CD4-positive, alpha-beta T cell treated with Interleukin-15 for 4 hours (primary cell): ENCODE measurements around the gene GATAD2B.

Experiments
- DNase-seq: peaks from one replicate; pipeline ENCODE4 v3.0.0-alpha.2; 2020; ENCODE audit warnings: low spot score

Gene GATAD2B

GRCh38 chr1:153922972-153923925 lies at the start of gene GATAD2B:
Gene GATAD2B (minus strand): TSS chr1:153922972. CDS start chr1:153828347, 94,625 bp downstream.
- DNase-seq = peak; percentile 100

DNA sequence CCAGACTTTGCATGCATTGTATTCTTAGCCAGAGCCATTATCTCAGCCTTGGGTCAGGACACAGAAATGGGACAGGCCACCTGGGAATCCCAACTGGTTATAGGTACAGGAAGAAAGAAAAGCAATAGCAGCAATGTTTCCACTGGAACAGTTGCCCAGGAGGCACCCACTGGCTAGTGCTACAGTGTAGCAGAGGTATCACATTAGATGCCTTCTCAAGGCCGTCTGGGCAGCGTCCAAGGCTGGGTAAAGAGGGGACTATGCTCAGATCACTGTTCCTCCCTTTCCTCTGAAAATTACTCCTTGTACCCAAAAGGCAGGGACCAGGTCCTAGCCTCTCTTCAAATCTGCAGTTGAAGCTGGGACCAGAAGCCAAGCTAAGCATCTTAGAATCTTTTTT lies 47.6 kb upstream of the GATAD2B start:
- no peak for DNase-seq

DNA sequence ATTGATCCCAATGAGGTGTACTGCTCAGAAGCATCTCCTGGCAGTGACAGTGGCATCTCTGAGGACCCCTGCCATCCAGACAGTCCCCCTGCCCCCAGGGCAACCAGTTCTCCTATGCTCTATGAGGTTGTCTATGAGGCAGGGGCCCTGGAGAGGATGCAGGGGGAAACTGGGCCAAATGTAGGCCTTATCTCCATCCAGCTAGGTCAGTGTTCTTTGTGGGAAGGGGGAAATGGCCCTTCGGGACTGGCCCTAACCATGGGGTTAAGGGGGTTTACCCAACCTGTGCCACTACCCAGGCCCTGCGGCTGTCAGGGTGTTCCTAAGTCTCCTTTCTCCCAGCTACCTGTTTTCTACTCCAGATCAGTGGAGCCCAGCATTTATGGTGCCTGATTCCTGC lies 46.2 kb upstream of the GATAD2B start:
- DNase-seq = no peak

- no peak for DNase-seq
These were observed 45.6 kb upstream of the GATAD2B start for GRCh38 chr1:153968408-153968807.

- DNase-seq = no peak
These were observed 45.2 kb upstream of the GATAD2B start for GRCh38 chr1:153968000-153968363.

- DNase-seq = peak; percentile 89
These were observed 44.6 kb upstream of the GATAD2B start, which contains the start of gene CREB3L4 for GRCh38 chr1:153967107-153967999. Gene CREB3L4 (plus strand): TSS chr1:153967902. CDS start chr1:153968526, 624 bp downstream.

DNA sequence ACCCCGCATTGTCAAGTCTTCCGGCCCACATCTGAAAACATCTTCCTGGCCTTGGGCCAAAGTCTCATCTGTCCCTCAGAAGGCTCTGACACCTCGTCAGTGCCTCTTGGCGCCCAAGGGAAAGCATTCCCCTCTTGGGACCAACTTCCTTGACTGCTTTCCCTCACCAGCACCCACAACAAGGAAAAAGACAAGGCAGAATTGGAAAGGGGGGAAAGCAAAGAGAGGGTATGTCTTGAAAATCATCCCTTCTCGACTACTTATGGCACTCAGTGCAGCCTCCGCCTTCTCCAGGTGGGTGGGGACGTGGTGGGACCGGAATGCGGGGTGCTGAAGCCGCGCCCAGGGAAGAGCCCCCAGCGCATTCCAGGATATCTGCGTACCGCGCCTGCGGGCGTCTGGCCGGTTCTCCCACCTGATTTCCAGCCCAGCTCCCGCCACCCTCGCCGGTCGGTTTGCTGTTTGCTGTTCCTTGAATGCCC lies 41.1 kb upstream of the GATAD2B start:
- DNase-seq = no peak

GRCh38 chr1:153963030-153963849 lies 40.5 kb upstream of the GATAD2B start, which contains the start of gene SLC39A1:
Gene SLC39A1 (minus strand): TSS chr1:153963537. CDS start chr1:153962715, 822 bp downstream.
- DNase-seq = peak; percentile 91

DNA sequence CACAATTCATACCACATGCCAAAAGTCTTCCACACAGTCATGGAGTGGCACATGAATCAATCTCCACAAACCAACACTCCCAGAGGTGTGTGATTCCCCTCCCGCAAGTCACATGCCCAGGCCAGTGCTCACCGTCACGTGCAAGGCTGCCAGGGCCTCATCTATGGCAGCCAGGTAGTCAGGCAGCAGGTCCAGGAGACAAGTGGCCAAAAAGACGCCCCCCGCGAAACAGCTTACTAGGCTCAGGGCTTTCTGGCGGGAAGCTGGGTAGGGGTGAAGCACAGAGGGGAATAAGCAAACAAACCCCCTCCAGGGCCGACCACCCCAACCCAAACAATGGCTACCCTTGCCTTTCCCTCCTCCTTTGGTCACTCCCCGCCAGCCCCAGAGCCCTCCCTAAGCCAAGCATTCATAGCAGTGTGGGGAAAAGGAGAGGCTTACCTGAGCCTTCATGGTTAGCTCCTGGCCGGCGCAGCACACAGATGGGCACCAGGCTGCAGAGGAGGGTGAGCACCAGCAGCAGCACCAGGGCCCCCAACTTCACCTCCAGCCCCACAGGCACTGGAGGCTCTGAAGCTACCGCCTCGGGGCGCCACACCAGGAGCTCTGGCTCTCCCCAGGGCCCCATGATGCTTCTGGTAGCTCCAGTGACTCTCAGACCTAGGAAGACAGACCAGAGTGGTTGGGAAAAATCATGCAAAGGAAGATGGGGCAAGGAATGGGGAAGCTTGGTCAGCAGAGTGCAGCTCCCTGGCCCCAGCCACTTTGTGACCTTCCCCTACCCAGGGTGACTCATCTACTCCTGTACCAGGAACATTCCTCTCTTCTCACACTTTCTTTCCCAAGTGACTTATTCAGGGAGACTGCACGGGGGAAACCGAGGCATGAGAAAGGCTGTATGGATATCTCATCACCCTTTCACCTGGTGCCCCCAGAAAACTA lies 39.6 kb upstream of the GATAD2B start:
- DNase-seq = no peak

- DNase-seq = no peak
These were observed 38.6 kb upstream of the GATAD2B start for GRCh38 chr1:153961421-153961820.

DNA sequence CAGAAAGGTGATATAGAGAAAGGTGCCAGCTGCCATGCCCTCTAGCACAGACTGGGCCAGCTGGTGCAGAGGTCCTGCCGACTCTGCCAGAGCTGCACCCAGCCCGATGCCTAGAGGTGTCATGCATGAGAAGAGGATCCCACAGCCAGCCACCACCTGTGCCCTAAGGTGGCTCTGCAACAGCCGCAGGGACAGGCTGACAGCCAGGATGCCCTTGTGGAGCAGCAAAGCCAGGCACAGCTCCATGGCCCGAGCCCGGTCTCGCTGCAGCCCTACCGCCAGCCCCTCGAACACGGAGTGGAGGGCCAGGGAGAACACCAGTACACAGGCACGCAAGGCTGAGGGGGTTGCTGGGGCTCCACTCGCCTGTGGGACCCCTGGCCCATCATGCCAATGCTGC lies 37.4 kb upstream of the GATAD2B start:
- DNase-seq = no peak

GRCh38 chr1:153959454-153959853 lies 36.7 kb upstream of the GATAD2B start:
- no peak for DNase-seq

GRCh38 chr1:153958961-153959260 lies 36.1 kb upstream of the GATAD2B start:
- DNase-seq = no peak

GRCh38 chr1:153958111-153958960 lies 35.6 kb upstream of the GATAD2B start, which contains the start of gene CRTC2:
Gene CRTC2 (minus strand): TSS chr1:153958612. CDS start chr1:153958497, 115 bp downstream.
- peak; percentile 97 for DNase-seq

GRCh38 chr1:153957744-153958110 lies 35.0 kb upstream of the GATAD2B start:
- peak; percentile 39 for DNase-seq

- DNase-seq = no peak
These were observed 34.4 kb upstream of the GATAD2B start for GRCh38 chr1:153956997-153957715.

DNA sequence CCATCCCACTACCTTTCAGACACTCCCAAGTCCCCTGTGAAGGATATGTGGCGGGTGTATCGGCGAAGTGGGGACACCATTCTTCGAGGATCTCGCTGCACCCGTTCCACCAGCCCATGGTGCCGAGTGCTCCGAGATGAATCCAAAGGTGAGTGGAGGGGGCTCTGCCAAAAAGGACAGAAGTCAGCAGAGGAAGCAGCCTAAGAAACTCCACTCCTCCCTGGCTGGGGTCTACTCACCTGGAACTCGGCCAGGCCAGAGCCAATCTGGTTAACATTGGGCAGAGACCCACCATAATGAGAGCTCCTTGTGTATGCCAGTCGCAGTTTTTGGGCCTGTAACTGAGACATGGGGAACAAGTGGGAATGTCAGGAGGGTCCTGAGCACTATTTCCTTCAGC lies 32.1 kb upstream of the GATAD2B start:
- DNase-seq = no peak

- no peak for DNase-seq
These were observed 31.1 kb upstream of the GATAD2B start for GRCh38 chr1:153953859-153954365.

GRCh38 chr1:153951801-153952200 lies 29.0 kb upstream of the GATAD2B start:
- no peak for DNase-seq
